Neural cell (in vitro differentiated cells): Measurements from ENCODE around the gene CRADD. TPM values are rescaled to one million over a fixed set of nuclear protein-coding genes. Genes with fewer than 3 reads are reported as not detected.

Source experiments
- H2AFZ ChIP-seq: fragments of 200-600, 300-800 bp; sonication (generic), shearing (Covaris generic); 2 replicates; pipeline ENCODE4 v1.6.0; 2014; ENCODE audit warnings: low read depth, mild to moderate bottlenecking, antibody characterized with exemption, low read length, moderate library complexity
- H3F3A ChIP-seq: fragments of 200-600 bp; shearing (Covaris generic); 2 replicates; pipeline ENCODE4 v1.6.1; 2016; ENCODE audit warnings: mild to moderate bottlenecking, moderate library complexity, mixed read lengths, antibody characterized with exemption, low read length; ENCODE audit not compliant: insufficient read depth, poor library complexity, severe bottlenecking
- H3K27ac ChIP-seq: fragments of 200-600, 300-800 bp; sonication (generic), shearing (Covaris generic); 2 replicates; pipeline ENCODE4 v1.5.1; 2014; ENCODE audit warnings: mild to moderate bottlenecking, low read length, moderate library complexity
- H3K27me3 ChIP-seq: fragments of 300-800, 200-600 bp; sonication (generic), shearing (Covaris generic); 2 replicates; pipeline ENCODE4 v1.6.0; 2014; ENCODE audit warnings: mild to moderate bottlenecking, low read depth, low read length, moderate library complexity; ENCODE audit not compliant: insufficient read depth
- H3K36me3 ChIP-seq: fragments of 300-800, 200-600 bp; sonication (generic), shearing (Covaris generic); 2 replicates; pipeline ENCODE4 v1.5.1; 2014; ENCODE audit warnings: mild to moderate bottlenecking, antibody characterized with exemption, low read length, moderate library complexity; ENCODE audit not compliant: insufficient read depth
- H3K4me2 ChIP-seq: fragments of 300-800, 200-600 bp; sonication (generic), shearing (Covaris generic); 2 replicates; pipeline ENCODE4 v1.6.0; 2014; ENCODE audit warnings: mild to moderate bottlenecking, low read length
- H3K4me3 ChIP-seq: fragments of 300-800, 200-600 bp; sonication (generic), shearing (Covaris generic); 2 replicates; pipeline ENCODE4 v1.5.1; 2014; ENCODE audit warnings: mild to moderate bottlenecking, low read length, moderate library complexity
- H3K79me2 ChIP-seq: fragments of 200-600 bp; shearing (Covaris generic); replicated peaks from 2 replicates; pipeline ENCODE4 v1.6.0; 2014; ENCODE audit warnings: mild to moderate bottlenecking, low read length, moderate library complexity; ENCODE audit not compliant: insufficient read depth
- H3K9ac ChIP-seq: fragments of 300-800, 200-600 bp; sonication (generic), shearing (Covaris generic); 2 replicates; pipeline ENCODE4 v1.6.1; 2016; ENCODE audit warnings: mild to moderate bottlenecking, low read length, mixed read lengths
- H3K9me2 ChIP-seq: fragments of 200-600 bp; shearing (Covaris generic); 2 replicates; pipeline ENCODE4 v1.6.1; 2016; ENCODE audit warnings: mild to moderate bottlenecking, low read length, mixed read lengths; ENCODE audit not compliant: insufficient read depth
- H3K9me3 ChIP-seq: fragments of 200-600, 300-800 bp; sonication (generic), shearing (Covaris generic); 2 replicates; pipeline ENCODE4 v1.6.1; 2016; ENCODE audit warnings: mild to moderate bottlenecking, mixed run types, low read length, moderate library complexity, mixed read lengths
- H4K20me1 ChIP-seq: fragments of 200-600 bp; shearing (Covaris generic); 2 replicates; pipeline ENCODE4 v1.6.1; 2016; ENCODE audit warnings: mild to moderate bottlenecking, mixed run types; ENCODE audit not compliant: insufficient read depth
- EP300 ChIP-seq: fragments of 450-650 bp; conservative IDR thresholded peaks from 2 replicates; pipeline ENCODE4 v1.6.1; 2014; ENCODE audit warnings: antibody characterized with exemption, mild to moderate bottlenecking, moderate library complexity; ENCODE audit not compliant: poor library complexity, severe bottlenecking
- EZH2 ChIP-seq: fragments of 200-600, 300-800 bp; shearing (Covaris generic), sonication (generic); IDR thresholded peaks from 2 replicates; pipeline ENCODE4 v1.6.1; 2014; ENCODE audit warnings: antibody characterized with exemption, low read length, borderline replicate concordance, mild to moderate bottlenecking; ENCODE audit not compliant: insufficient read depth, poor library complexity, severe bottlenecking
- MXI1 ChIP-seq: fragments of 450-650 bp; conservative IDR thresholded peaks from 2 replicates; pipeline ENCODE4 v1.6.1; 2014; ENCODE audit warnings: antibody characterized with exemption, mild to moderate bottlenecking; ENCODE audit not compliant: poor library complexity, severe bottlenecking
- POLR2AphosphoS5 ChIP-seq: IDR thresholded peaks from 2 replicates; pipeline ENCODE4 v1.6.1; 2012
- RAD21 ChIP-seq: fragments of 450-650 bp; conservative IDR thresholded peaks from 2 replicates; pipeline ENCODE4 v1.6.1; 2014; ENCODE audit warnings: antibody characterized with exemption, mild to moderate bottlenecking, moderate library complexity
- REST ChIP-seq: IDR thresholded peaks from 2 replicates; pipeline ENCODE4 v1.6.1; 2012; ENCODE audit warnings: borderline replicate concordance
- SMC3 ChIP-seq: fragments of 450-650 bp; conservative IDR thresholded peaks from 2 replicates; pipeline ENCODE4 v1.6.1; 2014; ENCODE audit warnings: antibody characterized with exemption, mild to moderate bottlenecking, moderate library complexity; ENCODE audit not compliant: poor library complexity
- TAF1 ChIP-seq: IDR thresholded peaks from 2 replicates; pipeline ENCODE4 v1.6.1; 2012; ENCODE audit warnings: low read depth
- polyA plus RNA-seq: library from polyadenylated mRNA; depleted of rRNA; stranded (reverse); fragments of >200 nt; gene quantifications from 2 replicates; pipeline ENCODE4 v1.2.3, GENCODE V29; 2014
- TF ChIP-seq, protein P1 (sequence below): fragments of 450-650 bp; IDR thresholded peaks from 2 replicates; pipeline ENCODE4 v1.5.1; 2014; ENCODE audit warnings: antibody characterized with exemption, mild to moderate bottlenecking, moderate library complexity; ENCODE audit not compliant: poor library complexity, severe bottlenecking

CRADD gene
- polyA plus RNA-seq, 1 donor from 2014 or later = 23.5 TPM

GRCh38 chr12:93699271-93700145 lies 22.3 kb downstream of the CRADD start:
- H3K27ac ChIP-seq = no peak overlapping the region
- TF ChIP-seq MXI1 (no peak), EP300 (no peak), POLR2AphosphoS5 (no peak), RAD21 (no peak), REST (no peak), TAF1 (no peak), SMC3 (no peak), EZH2 (no peak)
- TF ChIP-seq, protein P1, sequence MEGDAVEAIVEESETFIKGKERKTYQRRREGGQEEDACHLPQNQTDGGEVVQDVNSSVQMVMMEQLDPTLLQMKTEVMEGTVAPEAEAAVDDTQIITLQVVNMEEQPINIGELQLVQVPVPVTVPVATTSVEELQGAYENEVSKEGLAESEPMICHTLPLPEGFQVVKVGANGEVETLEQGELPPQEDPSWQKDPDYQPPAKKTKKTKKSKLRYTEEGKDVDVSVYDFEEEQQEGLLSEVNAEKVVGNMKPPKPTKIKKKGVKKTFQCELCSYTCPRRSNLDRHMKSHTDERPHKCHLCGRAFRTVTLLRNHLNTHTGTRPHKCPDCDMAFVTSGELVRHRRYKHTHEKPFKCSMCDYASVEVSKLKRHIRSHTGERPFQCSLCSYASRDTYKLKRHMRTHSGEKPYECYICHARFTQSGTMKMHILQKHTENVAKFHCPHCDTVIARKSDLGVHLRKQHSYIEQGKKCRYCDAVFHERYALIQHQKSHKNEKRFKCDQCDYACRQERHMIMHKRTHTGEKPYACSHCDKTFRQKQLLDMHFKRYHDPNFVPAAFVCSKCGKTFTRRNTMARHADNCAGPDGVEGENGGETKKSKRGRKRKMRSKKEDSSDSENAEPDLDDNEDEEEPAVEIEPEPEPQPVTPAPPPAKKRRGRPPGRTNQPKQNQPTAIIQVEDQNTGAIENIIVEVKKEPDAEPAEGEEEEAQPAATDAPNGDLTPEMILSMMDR = no peak
- H3K9ac ChIP-seq = no peak overlapping the region

DNA sequence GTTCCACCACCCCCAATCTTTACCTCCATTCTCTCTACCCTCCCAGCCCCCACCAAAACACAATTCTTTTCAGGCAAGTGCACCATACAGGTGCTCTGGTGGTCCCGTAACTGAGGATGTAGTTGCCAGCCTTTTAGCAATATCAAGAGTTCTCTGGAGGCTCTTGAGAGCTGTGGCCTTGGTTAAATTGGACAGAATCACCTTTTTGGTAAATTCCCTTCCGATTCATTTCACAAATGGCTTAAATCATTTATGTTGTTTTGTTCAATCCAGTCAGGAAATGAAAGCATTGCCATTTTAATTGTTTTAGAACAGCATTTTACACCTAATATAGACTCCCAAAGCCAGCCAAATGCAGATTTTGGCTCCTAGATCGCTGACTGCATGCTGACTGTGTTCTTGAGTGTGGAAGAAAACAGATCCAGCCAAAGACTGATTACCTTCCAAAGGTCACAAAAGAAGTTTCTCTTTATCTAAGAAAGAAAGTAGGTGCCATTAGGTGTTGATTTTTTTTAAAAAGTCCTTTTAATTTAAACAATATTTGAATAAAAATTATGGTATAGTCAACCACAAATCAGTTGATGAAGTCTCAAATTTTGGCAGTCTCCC lies 25.6 kb downstream of the CRADD start:
- TF ChIP-seq EZH2 (no peak), SMC3 (no peak), REST (no peak), TAF1 (no peak), MXI1 (no peak), POLR2AphosphoS5 (no peak), RAD21 (no peak), EP300 (no peak)
- TF ChIP-seq, protein P1 = no peak
- Histone ChIP-seq H3K36me3 (no peaks in the 10 kb centered on the region), H3F3A (no peaks in the 10 kb centered on the region), H3K79me2 (no peaks in the 10 kb centered on the region), H3K27ac (no peak overlapping the region), H3K4me2 (no peak overlapping the region), H3K9me3 (no peaks in the 10 kb centered on the region), H3K4me3 (no peak overlapping the region), H3K9ac (no peak overlapping the region), H3K9me2 (no peaks in the 10 kb centered on the region), H3K27me3 (no peaks in the 10 kb centered on the region), H4K20me1 (no peaks in the 10 kb centered on the region), H2AFZ (no peak overlapping the region)

More at GRCh38 chr12:93699271-93700145, 22.3 kb downstream of the CRADD start:
- H3K4me3 ChIP-seq = no peak overlapping the region
- H2AFZ ChIP-seq = no peak overlapping the region
- H3K9me3 ChIP-seq = no peaks in the 10 kb centered on the region
- H3K27me3 ChIP-seq = no peaks in the 10 kb centered on the region
- no peaks in the 10 kb centered on the region for H3K36me3 ChIP-seq
- H3K9me2 ChIP-seq = no peaks in the 10 kb centered on the region
- no peak overlapping the region for H3K4me2 ChIP-seq
- no peaks in the 10 kb centered on the region for H3K79me2 ChIP-seq
- no peaks in the 10 kb centered on the region for H4K20me1 ChIP-seq
- no peaks in the 10 kb centered on the region for H3F3A ChIP-seq
